GM12892 (cell line): ENCODE measurements around the gene SLU7.
"Not testable (repeated sequence)": the region's sequence is repeated elsewhere in the genome, so short reads cannot be mapped to it uniquely, and the experiment has no call there.

Source experiments
- DNase-seq: peaks from one replicate; pipeline ENCODE4 v3.0.0; 2011; ENCODE audit not compliant: insufficient read length
- FAIRE-seq: peaks from 2 replicates; lab custom pipeline; 2011; peaks lifted over from hg19 to GRCh38; lab: Jason Lieb, UNC
- POLR2A ChIP-seq: IDR thresholded peaks from 2 replicates; pipeline ENCODE4 v1.6.1; 2011; ENCODE audit warnings: low read depth, low read length, control low read depth
- POLR2AphosphoS5 ChIP-seq: IDR thresholded peaks from 2 replicates; pipeline ENCODE4 v1.6.1; 2011; ENCODE audit warnings: low read depth, low read length, control low read depth
- TAF1 ChIP-seq: IDR thresholded peaks from 2 replicates; pipeline ENCODE4 v1.6.1; 2011; ENCODE audit warnings: low read depth, mild to moderate bottlenecking, control low read depth, low read length, borderline replicate concordance

SLU7 gene

GRCh38 chr5:160445751-160446150 lies 26.9 kb upstream of the SLU7 start:
- TF ChIP-seq POLR2A (no peak), POLR2AphosphoS5 (no peak), TAF1 (no peak)
- FAIRE-seq, result no peak

GRCh38 chr5:160445132-160445531 lies 26.3 kb upstream of the SLU7 start:
- peak; percentile 27 for FAIRE-seq
- no peak for DNase-seq
- TF ChIP-seq POLR2AphosphoS5 (no peak), TAF1 (no peak), POLR2A (no peak)

More at GRCh38 chr5:160445751-160446150, 26.9 kb upstream of the SLU7 start:
- DNase-seq, result no peak

GRCh38 chr5:160444407-160444806 lies 25.5 kb upstream of the SLU7 start:
- no peak for FAIRE-seq
- TF ChIP-seq POLR2AphosphoS5 (no peak), TAF1 (no peak), POLR2A (no peak)
- no peak for DNase-seq

- FAIRE-seq, result peak; percentile 88
Measured at GRCh38 chr5:160442824-160443431, 24.0 kb upstream of the SLU7 start.

GRCh38 chr5:160441311-160441781 lies 22.5 kb upstream of the SLU7 start:
- no peak for DNase-seq
- peak; percentile 73 for FAIRE-seq
- TF ChIP-seq POLR2A (no peak), POLR2AphosphoS5 (no peak), TAF1 (no peak)

More at GRCh38 chr5:160442824-160443431, 24.0 kb upstream of the SLU7 start:
- TF ChIP-seq POLR2A (peak; percentile 28; the same call in 1 of the 2 replicates), TAF1 (no peak)
- DNase-seq, result no peak

- FAIRE-seq, result no peak
- no peak for DNase-seq
- TF ChIP-seq POLR2A, result no peak; the same call in 1 of the 2 replicates
- peak; percentile 54; the same call in 1 of the 2 replicates for TF ChIP-seq POLR2AphosphoS5
- TF ChIP-seq TAF1, result no peak
Measured at GRCh38 chr5:160439205-160439600, 20.3 kb upstream of the SLU7 start.

- DNase-seq (no peak), FAIRE-seq (peak; percentile 99)
- peak; percentile 55; the same call in 1 of the 2 replicates for TF ChIP-seq POLR2AphosphoS5
- TF ChIP-seq TAF1, result no peak
Measured at GRCh38 chr5:160438316-160439204, 19.7 kb upstream of the SLU7 start.

- TF ChIP-seq TAF1 (no peak), POLR2AphosphoS5 (no peak), POLR2A (no peak)
- FAIRE-seq, result no peak
- no peak for DNase-seq
Measured at GRCh38 chr5:160437271-160437670, 18.4 kb upstream of the SLU7 start.

- not testable (repeated sequence) for FAIRE-seq
Measured at GRCh38 chr5:160436661-160437060, 17.8 kb upstream of the SLU7 start.

GRCh38 chr5:160436017-160436416 lies 17.1 kb upstream of the SLU7 start:
- no peak for DNase-seq
- no peak for TF ChIP-seq POLR2A
- no peak for TF ChIP-seq POLR2AphosphoS5
- no peak for TF ChIP-seq TAF1
- FAIRE-seq, result peak; percentile 77

More at GRCh38 chr5:160436661-160437060, 17.8 kb upstream of the SLU7 start:
- not testable (repeated sequence) for DNase-seq

GRCh38 chr5:160435532-160435931 lies 16.7 kb upstream of the SLU7 start:
- TF ChIP-seq POLR2AphosphoS5, result no peak
- no peak for TF ChIP-seq TAF1
- TF ChIP-seq POLR2A, result no peak
- DNase-seq, result no peak
- FAIRE-seq, result no peak
